Measurements from ENCODE around the gene FEM1A. TPM values are rescaled to one million over a fixed set of nuclear protein-coding genes. Genes with fewer than 3 reads are reported as not detected.
"Not testable (repeated sequence)": the region's sequence is repeated elsewhere in the genome, so short reads cannot be mapped to it uniquely, and the experiment has no call there.

The FEM1A gene
- total RNA-seq, 1 donor from 2014 or later = 11.6 TPM

GRCh38 chr19:4774136-4774535, 17.4 kb upstream of the FEM1A start:
- DNase-seq (ENCODE audit: low read depth in 2 of 2) = no peak

DNA sequence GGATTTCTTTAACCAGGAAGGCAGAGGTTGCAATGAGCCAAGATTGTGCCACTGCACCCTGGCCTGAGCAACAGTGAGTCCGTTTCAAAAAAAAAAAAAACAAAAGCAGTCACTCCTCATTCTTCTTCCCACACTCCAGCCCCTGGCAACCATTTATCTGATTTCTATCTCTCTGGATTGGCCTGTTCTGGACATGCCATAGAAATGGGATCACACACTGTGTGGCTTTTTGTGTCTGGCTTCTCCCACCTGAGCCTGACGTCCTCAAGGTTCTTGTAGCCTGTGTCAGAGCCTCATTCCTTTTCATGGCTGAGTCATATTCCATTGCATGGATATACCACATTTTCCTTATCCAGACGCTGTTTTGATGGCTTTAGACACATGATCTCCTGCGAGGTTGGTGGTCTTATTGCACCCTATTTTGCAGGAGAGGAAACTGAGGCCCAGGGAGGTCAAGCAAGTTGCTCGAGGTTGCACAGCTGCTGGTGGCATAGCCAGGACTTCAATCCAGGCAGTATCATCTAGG, 15.8 kb upstream of the FEM1A start:
- DNase-seq (ENCODE audit: low read depth in 2 of 2) = no peak

DNA sequence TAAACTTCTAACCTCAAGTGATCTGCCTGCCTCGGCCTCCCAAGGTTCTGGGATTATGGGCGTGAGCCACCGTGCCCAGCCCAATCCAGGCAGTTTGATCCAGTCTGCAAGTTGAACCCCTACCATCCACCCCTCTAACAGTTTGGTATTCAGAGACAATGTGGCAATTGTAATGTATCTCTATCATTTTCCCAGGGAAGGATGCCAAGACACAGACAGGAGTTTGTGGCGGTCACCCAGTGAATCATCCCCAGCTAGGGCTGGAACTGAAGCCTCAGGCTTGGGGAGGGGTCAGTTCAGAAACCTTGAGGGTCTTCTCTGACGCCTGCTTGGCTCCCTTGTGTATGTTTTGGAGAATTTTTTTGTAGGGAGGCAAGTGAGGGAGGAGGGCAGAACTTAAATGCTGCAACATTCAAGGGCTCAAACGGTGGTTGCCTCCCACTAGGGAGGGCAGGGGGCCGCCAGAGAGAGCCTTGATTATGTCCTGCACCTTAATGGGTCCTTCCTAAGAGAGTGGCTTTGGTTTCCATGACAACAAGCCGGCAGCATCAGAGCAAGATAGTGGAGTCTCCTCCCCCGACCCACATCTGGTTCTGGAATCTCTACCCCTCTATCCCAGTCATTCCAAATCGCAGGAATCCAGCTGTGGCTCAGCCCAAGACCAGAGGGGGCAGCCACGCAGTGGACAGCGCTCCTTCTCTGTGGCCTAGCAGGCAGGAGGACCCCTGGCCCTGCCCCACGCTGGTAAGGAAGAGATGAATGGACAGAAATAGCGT, 14.9 kb upstream of the FEM1A start:
- DNase-seq (ENCODE audit: low read depth in 2 of 2) = no peak

DNA sequence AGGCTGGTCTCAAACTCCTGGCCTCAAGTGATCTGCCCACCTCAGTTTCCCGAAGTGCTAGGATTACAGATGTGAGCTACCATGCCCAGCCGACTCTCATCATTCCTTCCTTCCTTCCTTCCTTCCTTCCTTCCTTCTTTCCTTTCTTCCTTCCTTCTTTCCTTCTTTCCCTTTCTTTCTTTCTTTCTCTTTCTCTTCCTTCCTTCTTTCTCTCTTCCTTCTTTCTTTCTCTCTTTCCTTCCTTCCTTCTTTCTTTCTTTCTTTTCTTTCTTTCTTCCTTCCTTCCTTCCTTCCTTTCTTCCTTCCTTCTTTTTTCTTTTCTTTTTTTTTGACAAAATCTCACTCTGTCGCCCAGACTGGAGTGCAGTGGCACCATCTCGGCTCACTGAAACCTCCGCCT, 13.4 kb upstream of the FEM1A start:
- not testable (repeated sequence) for DNase-seq (ENCODE audit: low read depth in 2 of 2)

GRCh38 chr19:4780860-4781259, 10.7 kb upstream of the FEM1A start:
- no peak for DNase-seq (ENCODE audit: low read depth in 2 of 2)

DNA sequence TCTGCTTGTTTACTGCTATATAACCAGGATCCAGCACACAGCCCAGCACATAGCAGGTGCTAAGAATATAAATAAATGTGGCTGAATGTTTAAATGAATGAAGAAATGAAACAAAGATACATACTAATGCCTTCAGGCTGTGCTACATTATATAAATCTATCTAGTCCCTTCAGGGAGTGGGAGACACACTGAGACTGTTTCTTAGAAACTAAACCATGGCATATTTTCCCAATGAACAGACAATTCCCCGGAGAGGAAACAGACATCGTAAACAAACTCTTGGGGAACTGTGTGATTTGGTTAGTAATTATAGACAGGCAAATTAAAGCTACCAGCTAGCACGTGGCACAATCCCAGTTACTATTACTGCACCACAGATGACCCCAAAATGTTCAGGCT, 9.7 kb upstream of the FEM1A start:
- no peak for DNase-seq (ENCODE audit: low read depth in 2 of 2)

GRCh38 chr19:4786412-4787016, 5.0 kb upstream of the FEM1A start:
- DNase-seq (ENCODE audit: low read depth in 2 of 2) = not testable (repeated sequence)

DNA sequence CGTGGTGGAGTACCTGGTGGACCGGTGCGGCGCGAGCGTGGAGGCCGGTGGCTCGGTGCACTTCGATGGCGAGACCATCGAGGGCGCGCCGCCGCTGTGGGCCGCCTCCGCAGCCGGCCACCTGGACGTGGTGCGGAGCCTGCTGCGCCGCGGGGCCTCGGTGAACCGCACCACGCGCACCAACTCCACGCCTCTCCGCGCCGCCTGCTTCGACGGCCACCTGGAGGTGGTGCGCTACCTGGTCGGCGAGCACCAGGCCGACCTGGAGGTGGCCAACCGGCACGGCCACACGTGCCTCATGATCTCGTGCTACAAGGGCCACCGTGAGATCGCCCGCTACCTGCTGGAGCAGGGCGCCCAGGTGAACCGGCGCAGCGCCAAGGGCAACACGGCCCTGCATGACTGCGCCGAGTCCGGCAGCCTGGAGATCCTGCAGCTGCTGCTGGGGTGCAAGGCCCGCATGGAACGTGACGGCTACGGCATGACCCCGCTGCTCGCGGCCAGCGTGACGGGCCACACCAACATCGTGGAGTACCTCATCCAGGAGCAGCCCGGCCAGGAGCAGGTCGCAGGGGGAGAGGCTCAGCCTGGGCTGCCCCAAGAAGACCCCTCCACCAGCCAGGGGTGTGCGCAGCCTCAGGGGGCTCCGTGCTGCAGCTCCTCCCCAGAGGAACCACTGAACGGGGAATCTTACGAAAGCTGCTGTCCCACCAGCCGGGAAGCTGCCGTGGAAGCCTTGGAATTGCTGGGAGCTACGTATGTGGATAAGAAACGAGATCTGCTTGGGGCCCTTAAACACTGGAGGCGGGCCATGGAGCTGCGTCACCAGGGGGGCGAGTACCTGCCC, 708 bp downstream of the FEM1A start:
- DNase-seq (ENCODE audit: low read depth in 2 of 2) = not testable (repeated sequence)

DNA sequence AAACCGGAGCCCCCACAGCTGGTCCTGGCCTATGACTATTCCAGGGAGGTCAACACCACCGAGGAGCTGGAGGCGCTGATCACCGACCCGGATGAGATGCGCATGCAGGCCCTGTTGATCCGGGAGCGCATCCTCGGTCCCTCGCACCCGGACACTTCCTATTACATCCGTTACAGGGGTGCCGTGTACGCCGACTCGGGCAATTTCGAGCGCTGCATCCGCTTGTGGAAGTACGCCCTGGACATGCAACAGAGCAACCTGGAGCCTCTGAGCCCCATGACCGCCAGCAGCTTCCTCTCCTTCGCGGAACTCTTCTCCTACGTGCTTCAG, 1.3 kb downstream of the FEM1A start:
- not testable (repeated sequence) for DNase-seq (ENCODE audit: low read depth in 2 of 2)

DNA sequence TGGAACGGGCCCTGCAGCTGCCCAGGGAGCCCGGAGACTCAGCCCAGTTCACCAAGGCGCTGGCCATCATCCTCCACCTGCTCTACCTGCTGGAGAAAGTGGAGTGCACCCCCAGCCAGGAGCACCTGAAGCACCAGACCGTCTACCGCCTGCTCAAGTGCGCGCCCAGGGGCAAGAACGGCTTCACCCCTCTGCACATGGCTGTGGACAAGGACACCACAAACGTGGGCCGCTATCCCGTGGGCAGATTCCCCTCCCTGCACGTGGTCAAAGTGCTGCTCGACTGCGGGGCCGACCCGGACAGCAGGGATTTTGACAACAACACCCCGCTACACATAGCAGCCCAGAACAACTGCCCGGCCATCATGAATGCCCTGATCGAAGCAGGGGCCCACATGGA, 1.7 kb downstream of the FEM1A start:
- DNase-seq (ENCODE audit: low read depth in 2 of 2) = not testable (repeated sequence)

- DNase-seq (ENCODE audit: low read depth in 2 of 2) = no peak
Measured at GRCh38 chr19:4794971-4795370, 3.4 kb downstream of the FEM1A start.

- no peak for DNase-seq (ENCODE audit: low read depth in 2 of 2)
Measured at GRCh38 chr19:4795400-4795799, 3.9 kb downstream of the FEM1A start.

GRCh38 chr19:4800591-4801081, 9.1 kb downstream of the FEM1A start:
- DNase-seq (ENCODE audit: low read depth in 2 of 2) = no peak

GRCh38 chr19:4801085-4801619, 9.6 kb downstream of the FEM1A start:
- no peak for DNase-seq (ENCODE audit: low read depth in 2 of 2)

DNA sequence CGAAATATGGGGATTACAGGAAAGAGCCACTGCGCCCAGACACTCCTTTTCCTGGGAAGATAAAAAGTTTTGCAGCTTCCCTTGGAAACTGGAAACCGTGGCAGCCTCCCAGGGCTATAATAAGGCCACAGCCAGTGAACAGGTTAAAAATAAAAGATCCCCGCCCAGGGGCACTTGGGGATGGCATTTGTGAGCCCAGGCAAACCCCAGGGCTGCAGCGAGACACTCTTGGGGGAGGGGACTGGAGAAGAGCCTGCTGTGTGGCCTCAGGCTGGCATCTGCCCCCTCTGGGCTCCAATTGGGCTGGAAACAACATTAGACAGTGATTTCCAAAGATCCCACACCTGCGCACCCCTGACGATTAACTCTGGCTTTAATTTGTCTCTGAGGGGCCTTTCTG, 11.2 kb downstream of the FEM1A start:
- no peak for DNase-seq (ENCODE audit: low read depth in 2 of 2)

GRCh38 chr19:4803736-4804695, 12.5 kb downstream of the FEM1A start:
- DNase-seq (ENCODE audit: low read depth in 2 of 2) = peak; percentile 30 to 70

DNA sequence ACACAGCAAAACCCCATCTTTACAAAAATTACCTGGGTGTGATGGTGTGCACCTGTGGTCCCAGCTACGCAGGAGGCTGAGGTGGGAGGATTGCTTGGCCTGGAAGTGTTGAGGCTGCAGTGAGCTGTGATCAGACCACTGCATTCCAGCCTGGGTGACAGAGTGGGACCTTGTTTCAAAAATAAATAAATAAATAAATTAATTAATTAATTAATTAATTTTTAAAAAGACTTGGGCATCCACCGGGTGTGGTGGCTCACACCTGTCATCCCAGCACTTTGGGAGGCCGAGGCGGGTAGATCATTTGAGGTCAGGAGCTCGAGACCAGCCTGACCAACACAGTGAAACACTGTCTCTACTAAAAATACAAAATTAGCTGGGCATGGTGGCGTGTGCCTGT, 13.6 kb downstream of the FEM1A start:
- not testable (repeated sequence) for DNase-seq (ENCODE audit: low read depth in 2 of 2)

GRCh38 chr19:4806384-4806783, 14.8 kb downstream of the FEM1A start:
- no peak for DNase-seq (ENCODE audit: low read depth in 2 of 2)

DNA sequence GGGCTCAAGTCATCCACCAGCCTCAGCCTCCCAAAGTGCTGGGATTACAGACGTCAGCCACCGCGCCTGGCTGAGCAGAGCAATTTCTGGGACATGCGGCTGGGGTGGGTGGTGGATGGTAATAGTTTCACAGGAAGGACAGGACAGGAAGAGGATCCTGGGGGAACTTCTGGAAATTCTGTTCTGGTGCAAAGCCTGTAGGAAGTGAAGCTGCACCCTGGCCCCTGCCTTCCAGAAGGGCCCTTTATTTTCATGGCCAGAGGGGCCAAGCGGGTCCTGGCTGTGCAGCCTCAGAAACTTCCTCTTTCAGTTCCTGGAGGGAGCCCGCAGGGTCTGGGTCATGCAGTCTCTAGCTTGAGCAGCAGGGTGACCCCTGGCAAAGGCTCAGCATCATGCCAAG, 15.7 kb downstream of the FEM1A start:
- DNase-seq (ENCODE audit: low read depth in 2 of 2) = no peak

GRCh38 chr19:4811328-4812131, 20.0 kb downstream of the FEM1A start:
- DNase-seq (ENCODE audit: low read depth in 2 of 2) = peak; percentile 58 to 73
